K562 (cell line): Measurements from ENCODE around the gene KPTN. TPM values are rescaled to one million over a fixed set of nuclear protein-coding genes. Genes with fewer than 3 reads are reported as not detected.
A peak's percentile ranks its signal among the peaks of the same experiment; 100 is the strongest.

Experiments used
- DNMT1 ChIP-seq: fragments of 450-650 bp; IDR thresholded peaks from 2 replicates; pipeline ENCODE4 v1.6.1; 2016; ENCODE audit warnings: antibody characterized with exemption, mild to moderate bottlenecking
- E2F8 ChIP-seq: fragments of 450-650 bp; IDR thresholded peaks from 2 replicates; pipeline ENCODE4 v1.7.1; 2018; ENCODE audit warnings: mild to moderate bottlenecking, low read depth; ENCODE audit not compliant: partially characterized antibody
- GTF2F1 ChIP-seq: IDR thresholded peaks from 2 replicates; pipeline ENCODE4 v1.6.1; 2011; ENCODE audit warnings: low read depth, low read length, improper control_type of control experiment
- MAX ChIP-seq: sonication (generic); formaldehyde crosslinking; IDR thresholded peaks from 2 replicates; pipeline ENCODE4 v1.9.0; 2022; ENCODE audit warnings: mild to moderate bottlenecking, missing genetic modification reagents
- MGA ChIP-seq: fragments of 450-650 bp; IDR thresholded peaks from 2 replicates; pipeline ENCODE4 v1.6.1; 2016; ENCODE audit warnings: mild to moderate bottlenecking, moderate library complexity
- RBM39 ChIP-seq: fragments of 200-400 bp; formaldehyde crosslinking; optimal IDR thresholded peaks from 2 replicates; pipeline ENCODE3; 2018; ENCODE audit warnings: low read depth, low read length
- RNF2 ChIP-seq: sonication (generic); IDR thresholded peaks from 2 replicates; pipeline ENCODE4 v1.6.1; 2016
- SRF ChIP-seq, 2 experiments: fragments of 250-450, 450-650 bp in 1 of 2; sonication (Bioruptor Pico) in 1 of 2; sonication (generic) in 1 of 2; formaldehyde crosslinking; IDR thresholded peaks; 2 replicates each; pipeline versions ENCODE4 v1.5.0 to v1.5.1; 2020 to 2022; ENCODE audit warnings: mild to moderate bottlenecking in 1 of 2, missing genetic modification reagents in 1 of 2
- STAT5A ChIP-seq: IDR thresholded peaks from 2 replicates; pipeline ENCODE4 v1.6.1; 2012; ENCODE audit warnings: low read length, inconsistent platforms, borderline replicate concordance
- polyA plus RNA-seq, 8 experiments: library from polyadenylated mRNA; depleted of rRNA in 4 of 8; stranded (reverse) in 5 of 8; unstranded in 3 of 8; fragments of >200 nt; fragmentation: Nextera tagmentation in 2 of 8; fragmentation: Illumina TruSeq in 1 of 8; extraction: Ambion mirVana in 2 of 8; extraction: Trizol in 1 of 8; gene quantifications; 2 replicates each; pipeline versions ENCODE4 v1.2.1 to v1.2.3, GENCODE V29; 2011 to 2014; ENCODE audit warnings: inconsistent platforms in 1 of 8, missing spikeins in 1 of 8
- total RNA-seq, 7 experiments: library from RNA; depleted of rRNA in 6 of 7; stranded (reverse); fragments of >200 nt in 6 of 7; fragmentation: Illumina TruSeq in 2 of 7; extraction: Trizol in 2 of 7; gene quantifications; 2 replicates each; pipeline versions ENCODE4 v1.2.1 to v1.2.3, GENCODE V29; 2011 to 2021; ENCODE audit warnings: low replicate concordance in 1 of 7
- TF ChIP-seq, protein P1 (sequence below): fragments of 250-450 bp; sonication (Bioruptor Pico); IDR thresholded peaks from 2 replicates; pipeline ENCODE4 v1.5.0; 2021; ENCODE audit warnings: mild to moderate bottlenecking, moderate library complexity

The KPTN gene
- total and polyA plus RNA-seq, 9 of the 15 experiments (the other 6 are each of a cell fraction or from before 2014, with no cell fraction given): 0.56 to 18.2 (median 8.5) TPM

GRCh38 chr19:47444388-47444821 is 39.6 kb downstream of the KPTN start (continued):
- no peak for TF ChIP-seq MGA
- no peak for TF ChIP-seq STAT5A
- TF ChIP-seq RNF2: no peak
- no peak for TF ChIP-seq DNMT1
- no peak for TF ChIP-seq GTF2F1
- no peak for TF ChIP-seq E2F8
- TF ChIP-seq SRF (CRISPR knock-in tag; IDR thresholded peaks at IDR 0.05): peak in 1 of 2 experiments; percentile 25; a peak in 1 of 4 replicates
- peak; percentile 65 for TF ChIP-seq MAX (CRISPR knock-in tag)
- TF ChIP-seq, protein P1, sequence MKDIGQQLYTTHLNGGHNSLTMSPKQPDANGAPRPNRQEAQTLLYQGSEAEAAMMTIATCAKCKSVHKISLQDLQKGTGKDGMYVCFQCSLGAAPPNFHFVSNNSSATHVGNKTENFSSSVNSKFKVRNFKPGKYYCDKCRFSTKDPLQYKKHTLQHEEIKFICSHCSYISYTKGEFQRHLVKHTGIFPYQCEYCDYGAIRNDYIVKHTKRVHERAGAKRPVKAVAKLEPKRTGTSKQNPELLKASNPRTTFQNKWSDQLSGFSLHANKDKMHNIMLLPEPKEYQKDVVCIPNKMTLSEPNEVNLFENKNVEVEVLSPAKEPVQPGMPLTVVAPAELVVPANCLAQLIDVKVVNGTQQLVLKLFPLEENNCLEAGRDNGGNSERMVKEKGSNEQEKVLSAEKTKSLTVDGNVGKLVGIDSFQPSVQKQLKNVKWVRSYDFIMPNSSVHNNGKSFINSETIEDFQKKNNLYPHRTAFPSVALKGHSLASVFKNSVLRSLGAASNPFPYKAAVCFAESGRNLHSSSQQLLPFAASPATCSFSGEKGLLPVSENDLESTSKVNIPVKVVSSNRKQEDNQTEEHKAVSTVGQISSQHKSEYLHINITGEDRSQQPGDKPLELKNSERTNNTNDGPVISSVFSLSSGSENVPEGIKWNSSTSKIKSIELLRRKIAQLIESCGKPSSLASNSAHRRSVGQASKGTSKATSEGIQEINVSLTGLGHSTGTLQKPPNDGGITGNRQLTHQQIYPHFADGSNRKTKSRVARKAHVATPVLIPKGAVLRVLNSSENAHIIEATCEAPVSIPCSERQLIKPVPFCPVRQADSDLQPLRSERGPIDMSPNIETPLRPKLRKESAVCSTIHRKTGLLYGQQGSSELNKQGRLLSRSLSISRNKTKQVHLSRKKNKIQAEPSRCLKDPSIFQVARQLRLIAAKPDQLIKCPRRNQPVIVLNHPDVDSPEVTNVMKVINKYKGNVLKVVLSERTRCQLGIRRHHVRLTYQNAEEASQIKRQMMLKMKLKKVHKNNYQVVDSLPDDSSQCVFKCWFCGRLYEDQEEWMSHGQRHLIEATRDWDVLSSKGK: no peak
- TF ChIP-seq RBM39: no peak
